GM12875 (cell line): ENCODE results near the gene SPRING1.
A peak's percentile ranks its signal among the peaks of the same experiment; 100 is the strongest.

Experiments
- H3K4me3 ChIP-seq: one replicate; pipeline ENCODE4 v1.5.1; 2011; ENCODE audit warnings: low read depth, low read length, control low read depth
- CTCF ChIP-seq: IDR thresholded peaks from 2 replicates; pipeline ENCODE4 v1.5.1; 2011; ENCODE audit warnings: low read depth, mild to moderate bottlenecking, control low read depth, inconsistent platforms, low read length, moderate library complexity, borderline replicate concordance; ENCODE audit not compliant: insufficient read depth

SPRING1 gene

GRCh38 chr12:116708826-116709756, 28.8 kb downstream of the SPRING1 start:
- H3K4me3 ChIP-seq, result no peak overlapping the region
- TF ChIP-seq CTCF, result peak; percentile 60

- TF ChIP-seq CTCF, result no peak
- H3K4me3 ChIP-seq, result no peak overlapping the region
Observed at GRCh38 chr12:116707751-116708150, 30.1 kb downstream of the SPRING1 start.

GRCh38 chr12:116703214-116703795, 34.6 kb downstream of the SPRING1 start:
- peak; percentile 87 for TF ChIP-seq CTCF
- H3K4me3 ChIP-seq, result no peak overlapping the region

- TF ChIP-seq CTCF, result no peak
- no peak overlapping the region for H3K4me3 ChIP-seq
Observed at GRCh38 chr12:116701432-116701831, 36.4 kb downstream of the SPRING1 start.

GRCh38 chr12:116700066-116700465, 37.8 kb downstream of the SPRING1 start:
- no peak for TF ChIP-seq CTCF
- H3K4me3 ChIP-seq, result no peak overlapping the region

- no peak overlapping the region for H3K4me3 ChIP-seq
- TF ChIP-seq CTCF, result no peak
Observed at GRCh38 chr12:116698554-116699075, 39.3 kb downstream of the SPRING1 start.

GRCh38 chr12:116698116-116698515, 39.8 kb downstream of the SPRING1 start:
- TF ChIP-seq CTCF, result no peak
- H3K4me3 ChIP-seq, result no peak overlapping the region
